Spleen (tissue), 11 donors: Measurements from ENCODE around the gene BLVRB. TPM values are rescaled to one million over a fixed set of nuclear protein-coding genes. Genes with fewer than 3 reads are reported as not detected.

Experiments used
- DNase-seq: peaks from one replicate; pipeline ENCODE4 v3.0.0-alpha.2; 2020
- H3K27ac ChIP-seq, 8 donors: fragments of 200-600 bp; sonication (generic) in 7 of 8; 1 replicate in 4 of 8; 2 replicates in 4 of 8; pipeline versions ENCODE4 v1.5.0 to v1.8.0; 2016 to 2021; ENCODE audit warnings: inconsistent platforms in 4 of 8, mild to moderate bottlenecking in 4 of 8, moderate library complexity in 1 of 8
- H3K27me3 ChIP-seq, 7 donors: fragments of 200-600 bp; sonication (generic) in 6 of 7; replicated peaks in 1 of 7; 1 replicate in 4 of 7; 2 replicates in 3 of 7; pipeline versions ENCODE4 v1.5.0 to v1.8.0; 2016 to 2021; ENCODE audit warnings: inconsistent platforms in 3 of 7, mild to moderate bottlenecking in 1 of 7
- H3K36me3 ChIP-seq, 6 donors: fragments of 200-600 bp; sonication (generic) in 5 of 6; 1 replicate in 4 of 6; 2 replicates in 2 of 6; pipeline versions ENCODE4 v1.5.0 to v1.8.0; 2016 to 2021; ENCODE audit warnings: inconsistent platforms in 2 of 6
- H3K4me1 ChIP-seq, 6 donors: fragments of 200-600 bp; sonication (generic) in 5 of 6; 1 replicate in 3 of 6; 2 replicates in 3 of 6; pipeline versions ENCODE4 v1.5.0 to v1.8.0; 2016 to 2021; ENCODE audit warnings: inconsistent platforms in 3 of 6
- H3K4me3 ChIP-seq, 8 donors: fragments of 200-600 bp; sonication (generic) in 7 of 8; 1 replicate in 4 of 8; 2 replicates in 4 of 8; pipeline versions ENCODE4 v1.5.0 to v1.8.0; 2016 to 2021; ENCODE audit warnings: inconsistent platforms in 4 of 8, mild to moderate bottlenecking in 4 of 8, moderate library complexity in 2 of 8
- H3K9me3 ChIP-seq, 8 donors: fragments of 200-600 bp; sonication (generic) in 7 of 8; 1 replicate in 4 of 8; 2 replicates in 4 of 8; pipeline versions ENCODE4 v1.5.0 to v1.8.0; 2016 to 2021; ENCODE audit warnings: inconsistent platforms in 4 of 8
- CTCF ChIP-seq, 11 experiments: fragments of 200-600 bp in 7 of 11; fragments of 450-650 bp in 4 of 11; sonication (generic) in 4 of 11; IDR thresholded peaks in 8 of 11; conservative IDR thresholded peaks in 3 of 11; 1 replicate in 7 of 11; 2 replicates in 4 of 11; pipeline versions ENCODE4 v1.4.0 to v1.8.0; 2016 to 2021; ENCODE audit warnings: antibody characterized with exemption in 11 of 11, inconsistent platforms in 4 of 11, mild to moderate bottlenecking in 1 of 11
- POLR2A ChIP-seq, 3 donors: fragments of 450-650 bp; IDR thresholded peaks; one replicate each; pipeline ENCODE4 v1.5.1; 2017; ENCODE audit warnings: antibody characterized with exemption in 3 of 3, mild to moderate bottlenecking in 1 of 3
- POLR2AphosphoS5 ChIP-seq, 3 donors: sonication (generic); formaldehyde crosslinking; IDR thresholded peaks; one replicate each; pipeline ENCODE4 v1.5.1; 2017; ENCODE audit warnings: antibody characterized with exemption in 3 of 3
- WGBS, 5 donors: extraction: QIAGEN DNeasy Blood & Tissue Kit in 3 of 5; methylation state at CpG; one replicate each; pipeline versions ENCODE4 v1.1.5 to v1.1.7; 2013 to 2018; 5-methylcytosine and 5-hydroxymethylcytosine counted together
- intact Hi-C: fragments of 100-400 bp; cut with DNase I; formaldehyde crosslinking; loops from one replicate; pipeline ENCODE4 v1.15.0; 2023; ENCODE audit warnings: low total_unique reads
- polyA plus RNA-seq, 3 donors: library from polyadenylated mRNA; stranded (reverse); fragments of 200-250 nt; gene quantifications; one replicate each; pipeline ENCODE4 v1.2.1, GENCODE V29; 2013
- total RNA-seq, 7 donors: library from RNA; depleted of rRNA in 3 of 7; stranded (reverse); fragments of >200 nt in 3 of 7; fragmentation: NEBNext Ultra II Directional in 4 of 7; extraction: Animal tissue kit (Norgen Biotek cat#: 25700) in 4 of 7; gene quantifications; one replicate each; pipeline versions ENCODE4 v1.1.0 to v1.2.1, GENCODE V29; 2016 to 2021
- donor health status: healthy with polysubstance abuse.
- donor health status: DM: no; HTN: no; CAD: no; lungs with moderate emphysema.
- donor health status: DM: no; HTN: no; CAD: no.
- donor health status: Bipolar disorder and iron deficiency.
- donor health status: healthy.
- donor health status: DM: no; HTN: no; CAD: no.
- donor health status: DM: yes; HTN: yes; CAD: no.

The BLVRB gene
- total and polyA plus RNA-seq, 10 donors = 90.6 to 243 (median 178) TPM

- H3K27ac ChIP-seq = peak overlapping the region in 5 of 8 donors; percentile 98 to 100 (median 99)
These were observed 45.8 kb downstream of the BLVRB start for GRCh38 chr19:40419780-40420179.

GRCh38 chr19:40419066-40419612 is 46.4 kb downstream of the BLVRB start:
- Histone ChIP-seq H3K9me3 (no peaks in the 10 kb centered on the region), H3K36me3 (peaks cover 0 to 16% (median 11%) of the 10 kb centered on the region in 6 donors), H3K27ac (peak overlapping the region in 3 of 8 donors; percentile 98 to 100 (median 99)), H3K4me3 (no peak overlapping the region), H3K4me1 (peaks cover 17 to 81% (median 59%) of the 10 kb centered on the region in 6 donors), H3K27me3 (no peaks in the 10 kb centered on the region)
- TF ChIP-seq CTCF (IDR thresholded peaks at IDR 0.05 in 8 of 11, conservative IDR thresholded peaks at IDR 0.05 in 3 of 11) = no peak
- no peak for TF ChIP-seq POLR2A (IDR thresholded peaks at IDR 0.05)
- TF ChIP-seq POLR2AphosphoS5 (IDR thresholded peaks at IDR 0.05) = no peak
- intact Hi-C loops = no loop called here
- WGBS, 5 donors = 73 to 84% (median 80%) methylated on average over 5 of the region's 5 CpGs
- DNase-seq = no peak

More at GRCh38 chr19:40419780-40420179, 45.8 kb downstream of the BLVRB start:
- Histone ChIP-seq H3K9me3 (no peaks in the 10 kb centered on the region), H3K4me1 (peaks cover 22 to 84% (median 65%) of the 10 kb centered on the region in 6 donors), H3K36me3 (peaks cover 0 to 16% (median 11%) of the 10 kb centered on the region in 6 donors), H3K27me3 (no peaks in the 10 kb centered on the region), H3K4me3 (no peak overlapping the region)
- DNase-seq = no peak
- TF ChIP-seq CTCF (IDR thresholded peaks at IDR 0.05 in 8 of 11, conservative IDR thresholded peaks at IDR 0.05 in 3 of 11) (no peak), POLR2AphosphoS5 (IDR thresholded peaks at IDR 0.05) (no peak), POLR2A (IDR thresholded peaks at IDR 0.05) (no peak)
- 84 to 94% (median 92%) methylated on average over 3 to 5 of the region's 5 CpGs for WGBS, 5 donors
- intact Hi-C loops = no loop called here

GRCh38 chr19:40418040-40418439 is 47.5 kb downstream of the BLVRB start:
- intact Hi-C loops = no loop called here
- TF ChIP-seq POLR2A (IDR thresholded peaks at IDR 0.05) (no peak), POLR2AphosphoS5 (IDR thresholded peaks at IDR 0.05) (no peak), CTCF (IDR thresholded peaks at IDR 0.05 in 8 of 11, conservative IDR thresholded peaks at IDR 0.05 in 3 of 11) (no peak)
- H3K4me3 ChIP-seq = no peak overlapping the region
- no peaks in the 10 kb centered on the region for H3K9me3 ChIP-seq
- H3K27me3 ChIP-seq = peaks cover 0 to 5% (median 0%) of the 10 kb centered on the region in 7 donors
- peak overlapping the region; percentile 66 to 91 (median 84) for H3K27ac ChIP-seq
- WGBS, 5 donors = 78 to 94% (median 83%) methylated on average over 3 of the region's 3 CpGs
- H3K36me3 ChIP-seq = peaks cover 0 to 11% (median 8%) of the 10 kb centered on the region in 6 donors
- DNase-seq = no peak
- H3K4me1 ChIP-seq = peaks cover 11 to 79% (median 49%) of the 10 kb centered on the region in 6 donors

- intact Hi-C loops = no loop called here
- WGBS, 5 donors = 62 to 83% (median 72%) methylated on average over 4 of the region's 4 CpGs
- DNase-seq = no peak
- peaks cover 11 to 78% (median 47%) of the 10 kb centered on the region in 6 donors for H3K4me1 ChIP-seq
- no peak for TF ChIP-seq POLR2AphosphoS5 (IDR thresholded peaks at IDR 0.05)
- no peak for TF ChIP-seq POLR2A (IDR thresholded peaks at IDR 0.05)
- TF ChIP-seq CTCF (IDR thresholded peaks at IDR 0.05 in 8 of 11, conservative IDR thresholded peaks at IDR 0.05 in 3 of 11) = no peak
- H3K27me3 ChIP-seq = peaks cover 0 to 7% (median 0%) of the 10 kb centered on the region in 7 donors
- no peak overlapping the region for H3K4me3 ChIP-seq
- H3K27ac ChIP-seq = peak overlapping the region; percentile 66 to 91 (median 84)
- no peaks in the 10 kb centered on the region for H3K9me3 ChIP-seq
- H3K36me3 ChIP-seq = peaks cover 0 to 7% (median 4%) of the 10 kb centered on the region in 6 donors
These were observed 47.9 kb downstream of the BLVRB start for GRCh38 chr19:40417643-40417981.
